Stimulated activated CD4-positive, alpha-beta T cell treated with anti-CD3 and anti-CD28 coated beads, TNF-alpha, amount 100 ng/mL, for 1 hour (primary cell): Measurements from ENCODE around the gene ESYT1.

ENCODE experiments used
- DNase-seq, 3 donors: peaks; one replicate each; pipeline ENCODE4 v3.0.0-alpha.2; 2020; ENCODE audit warnings: low read depth in 3 of 3, low spot score in 1 of 3

The ESYT1 gene

GRCh38 chr12:56126732-56127239 is 1.3 kb upstream of the ESYT1 start:
- DNase-seq: no peak

GRCh38 chr12:56127485-56127887 is 581 bp upstream of the ESYT1 start:
- DNase-seq: no peak

DNA sequence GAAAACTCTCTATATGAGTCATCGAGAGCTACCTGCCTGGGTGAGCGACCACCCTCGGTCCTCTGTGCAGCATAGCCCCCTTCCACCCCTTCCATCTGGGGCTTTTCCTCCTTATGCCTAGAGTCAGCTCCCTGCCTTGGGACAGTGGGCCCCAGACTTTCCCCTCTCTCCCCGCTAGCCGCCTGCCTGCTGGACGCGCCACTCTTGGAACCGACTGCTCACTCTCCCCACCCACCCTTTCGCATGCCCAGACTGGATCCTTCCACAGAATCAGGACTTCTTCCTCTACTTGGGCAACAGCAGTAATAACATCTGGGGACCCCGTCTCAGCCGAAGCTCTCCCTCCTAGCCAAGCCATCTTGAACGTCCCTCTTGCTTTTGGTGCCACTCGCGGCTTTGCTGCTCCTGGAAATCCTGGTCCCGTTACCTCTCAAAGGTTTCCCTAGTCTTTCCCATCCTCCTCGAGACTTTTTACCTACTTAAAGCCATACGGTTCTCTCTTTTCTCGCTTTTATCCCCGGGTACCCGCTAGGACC is 671 bp downstream of the ESYT1 start:
- DNase-seq: no peak

GRCh38 chr12:56129206-56129941 is 1.3 kb downstream of the ESYT1 start:
- DNase-seq: peak; percentile 31 to 56 (median 34)

GRCh38 chr12:56129942-56130495 is 2.0 kb downstream of the ESYT1 start:
- no peak for DNase-seq

- no peak for DNase-seq
Measured at GRCh38 chr12:56130876-56131275, 2.8 kb downstream of the ESYT1 start.

DNA sequence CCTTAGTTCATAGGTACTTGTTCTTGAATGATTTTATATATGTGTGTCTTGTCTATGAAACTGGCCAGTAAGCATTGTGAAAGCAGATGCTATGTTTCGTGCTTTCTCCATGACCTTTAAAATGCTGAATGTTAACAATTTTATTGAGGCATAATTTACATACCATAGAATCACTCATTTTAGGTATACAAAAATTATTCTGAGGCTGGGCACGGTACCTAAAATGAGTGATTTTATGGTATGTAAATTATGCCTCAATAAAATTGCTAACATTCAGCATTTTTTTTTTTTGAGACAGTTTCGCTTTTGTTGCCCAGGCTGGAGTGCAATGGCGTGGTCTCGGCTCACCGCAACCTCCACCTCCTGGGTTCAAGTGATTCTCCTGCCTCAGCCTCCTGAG is 6.8 kb downstream of the ESYT1 start:
- DNase-seq: no peak

- DNase-seq: no peak
Measured at GRCh38 chr12:56137853-56138571, 9.9 kb downstream of the ESYT1 start.

GRCh38 chr12:56141946-56142784 is 14.1 kb downstream of the ESYT1 start:
- no peak for DNase-seq

GRCh38 chr12:56143217-56143616 is 15.2 kb downstream of the ESYT1 start:
- no peak for DNase-seq

DNA sequence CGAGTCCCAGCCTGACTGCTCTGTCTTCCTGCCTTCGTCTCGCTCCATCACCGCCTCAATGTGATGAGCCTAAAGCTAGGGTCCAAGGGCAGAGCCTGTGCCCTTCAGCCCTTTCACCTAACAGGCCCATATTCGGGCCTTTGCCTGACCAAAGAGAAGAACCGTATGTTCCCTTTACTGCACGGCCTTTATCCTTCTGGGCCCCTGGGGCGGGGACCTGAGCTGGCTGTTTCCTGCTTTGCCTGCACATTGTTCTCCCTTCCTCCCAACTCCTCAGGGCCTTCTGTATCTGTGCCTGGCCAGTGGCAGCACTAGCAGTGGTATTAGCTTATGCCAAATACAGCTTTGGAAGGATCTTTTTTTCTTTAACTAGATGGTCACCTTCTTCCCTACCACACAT is 15.8 kb downstream of the ESYT1 start:
- DNase-seq: no peak

DNA sequence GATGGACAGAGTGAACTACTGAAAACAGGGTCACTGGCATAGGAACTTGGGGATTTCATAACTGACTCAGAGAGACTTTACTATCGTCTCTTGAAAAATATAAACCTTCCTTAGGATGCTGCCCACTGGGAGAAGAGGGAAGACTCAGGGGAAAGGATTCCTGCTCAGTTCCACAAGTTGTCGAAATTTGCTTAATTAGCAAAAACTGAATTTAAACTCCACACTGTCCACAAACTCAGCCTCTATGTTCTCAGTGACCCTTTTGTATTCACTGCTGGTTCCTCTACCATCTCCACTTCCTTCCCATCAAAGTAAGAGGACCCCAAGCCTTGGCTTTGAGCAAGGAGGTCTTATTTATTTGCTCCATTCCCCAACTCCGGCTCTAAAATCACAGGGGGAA is 17.1 kb downstream of the ESYT1 start:
- DNase-seq: no peak

DNA sequence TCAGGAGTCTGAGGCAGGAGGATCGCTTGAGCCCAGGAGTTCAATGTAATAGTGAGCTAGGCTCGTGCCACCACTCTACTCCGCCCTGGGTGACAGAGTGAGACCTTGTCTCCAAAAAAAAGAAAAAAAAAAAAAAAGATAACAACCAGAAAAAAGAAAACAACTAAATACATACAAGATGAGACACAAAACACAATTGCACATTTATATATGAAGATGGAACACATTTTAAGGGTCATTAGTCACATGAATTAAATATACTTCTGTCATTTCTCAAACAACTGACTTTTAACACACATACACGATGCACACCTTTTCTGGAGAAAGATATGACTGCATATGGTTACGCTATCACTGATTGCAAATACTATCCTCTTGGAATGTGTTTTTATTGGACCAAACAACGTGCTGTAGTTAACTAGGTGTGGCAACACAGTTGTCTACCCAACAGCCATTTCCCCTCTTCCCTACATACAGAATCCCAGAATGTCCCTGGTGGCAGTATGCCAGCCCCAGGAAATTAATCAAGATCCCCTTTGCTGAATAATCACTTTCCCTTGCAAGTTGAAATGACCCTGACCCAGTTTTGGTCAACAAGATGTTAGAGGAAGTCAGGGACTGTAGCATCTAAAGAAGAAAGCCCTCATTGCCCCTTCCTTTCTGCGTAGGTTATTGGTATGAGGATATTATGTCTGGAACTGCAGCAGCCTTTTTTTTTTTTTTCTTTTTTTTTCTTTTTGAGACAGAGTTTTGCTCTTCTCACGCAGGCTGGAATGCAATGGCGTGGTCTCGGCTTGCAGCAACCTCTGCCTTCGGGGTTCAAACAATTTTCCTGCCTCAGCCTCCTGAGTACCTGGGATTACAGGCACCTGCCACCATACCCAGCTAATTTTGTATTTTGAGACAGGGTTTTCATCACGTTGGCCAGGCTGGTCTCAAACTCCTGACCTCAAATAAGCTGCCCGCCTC is 18.7 kb downstream of the ESYT1 start:
- DNase-seq: no peak

- no peak for DNase-seq
Measured at GRCh38 chr12:56150563-56150962, 22.5 kb downstream of the ESYT1 start.

GRCh38 chr12:56151672-56152131 is 23.6 kb downstream of the ESYT1 start:
- DNase-seq: peak in 2 of 3 donors; percentile 34 to 51

DNA sequence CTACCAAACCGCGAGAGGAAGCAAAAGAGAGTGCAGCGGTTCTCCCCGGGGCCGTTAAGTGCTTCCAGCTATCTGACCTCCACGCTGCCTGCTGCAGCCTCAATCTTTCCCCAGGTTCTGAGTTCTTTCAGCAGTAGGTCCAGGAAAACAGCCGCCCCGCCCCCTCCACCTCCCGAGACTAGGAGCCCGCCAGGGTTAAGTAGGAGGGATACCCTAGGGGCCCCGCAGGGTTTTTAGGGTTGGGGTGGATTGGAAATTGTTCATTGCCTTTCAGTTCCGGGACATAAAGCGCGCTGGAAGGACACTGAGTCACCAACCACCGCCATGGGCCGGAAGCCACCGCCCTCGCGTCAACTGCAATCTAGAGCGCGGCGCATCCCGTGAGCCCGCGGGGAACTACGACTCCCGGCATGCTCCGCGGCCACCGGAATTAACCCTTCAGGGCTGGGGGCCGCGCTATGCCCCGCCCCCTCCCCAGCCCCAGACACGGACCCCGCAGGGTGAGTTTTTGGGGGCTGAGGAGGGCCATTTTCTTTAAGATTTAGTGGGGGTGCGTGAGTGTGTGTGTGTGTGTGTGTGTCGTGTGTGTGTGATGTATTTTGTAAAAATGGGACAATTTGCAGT is 24.2 kb downstream of the ESYT1 start, which contains the start of gene MYL6B:
MYL6B (plus strand) TSS at position 456 of the 624 bp plus-strand sequence. CDS start 1,332 bp downstream, outside the sequence.
- peak; percentile 79 to 87 (median 82) for DNase-seq

- DNase-seq: no peak
Measured at GRCh38 chr12:56152756-56153677, 24.9 kb downstream of the ESYT1 start.

GRCh38 chr12:56153678-56154065 is 25.6 kb downstream of the ESYT1 start:
- no peak for DNase-seq
